Spleen (tissue), 7 donors: ENCODE results near the gene ZNF618.

Experiments used
- POLR2AphosphoS5 ChIP-seq, 3 donors: sonication (generic); formaldehyde crosslinking; IDR thresholded peaks; one replicate each; pipeline ENCODE4 v1.5.1; 2017; ENCODE audit warnings: antibody characterized with exemption in 3 of 3
- TF ChIP-seq, protein P1 (sequence below), 11 experiments: fragments of 200-600 bp in 7 of 11; fragments of 450-650 bp in 4 of 11; sonication (generic) in 4 of 11; IDR thresholded peaks in 8 of 11; conservative IDR thresholded peaks in 3 of 11; 1 replicate in 7 of 11; 2 replicates in 4 of 11; pipeline versions ENCODE4 v1.4.0 to v1.8.0; 2016 to 2021; ENCODE audit warnings: antibody characterized with exemption in 11 of 11, inconsistent platforms in 4 of 11, mild to moderate bottlenecking in 1 of 11
- donor health status: DM: no; HTN: no; CAD: no; lungs with moderate emphysema.
- donor health status: DM: no; HTN: no; CAD: no.
- donor health status: DM: no; HTN: no; CAD: no.

DNA sequence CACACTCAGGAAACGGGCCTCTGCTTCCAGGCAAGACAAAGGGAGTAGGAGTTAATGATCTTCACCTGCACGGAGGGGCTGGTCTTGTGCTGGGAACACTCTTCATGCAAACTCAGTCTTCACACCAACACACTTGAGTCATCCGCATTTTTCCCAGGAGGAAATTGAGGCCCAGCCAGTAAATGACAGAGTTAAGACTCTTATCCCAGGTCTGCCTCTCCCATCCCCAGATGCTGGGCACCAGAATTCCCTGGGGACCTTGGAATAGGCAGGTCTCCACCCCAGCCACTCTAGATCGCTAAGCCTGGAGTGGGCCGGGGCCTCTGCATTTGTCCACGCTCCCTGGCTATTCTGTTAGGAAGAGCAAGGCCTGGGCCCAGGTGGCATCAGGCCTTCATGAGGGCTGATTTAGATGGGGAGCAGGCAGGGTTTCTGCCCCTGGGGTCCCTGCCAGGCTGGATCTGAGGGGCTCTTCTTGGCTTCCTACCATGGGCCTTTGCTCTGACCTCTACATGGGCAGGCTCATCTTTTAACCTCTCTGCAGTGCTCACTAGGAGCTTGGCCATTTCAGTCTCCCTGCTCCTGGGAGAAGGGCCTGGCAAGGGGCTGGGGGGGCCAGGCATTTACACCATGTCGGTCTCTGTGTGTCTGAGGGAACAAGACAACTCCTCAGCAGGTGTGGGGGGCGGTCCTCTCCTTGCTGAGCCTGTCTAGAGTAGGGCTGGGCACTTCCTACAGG lies 124.7 kb downstream of the ZNF618 start:
- TF ChIP-seq, protein P1, sequence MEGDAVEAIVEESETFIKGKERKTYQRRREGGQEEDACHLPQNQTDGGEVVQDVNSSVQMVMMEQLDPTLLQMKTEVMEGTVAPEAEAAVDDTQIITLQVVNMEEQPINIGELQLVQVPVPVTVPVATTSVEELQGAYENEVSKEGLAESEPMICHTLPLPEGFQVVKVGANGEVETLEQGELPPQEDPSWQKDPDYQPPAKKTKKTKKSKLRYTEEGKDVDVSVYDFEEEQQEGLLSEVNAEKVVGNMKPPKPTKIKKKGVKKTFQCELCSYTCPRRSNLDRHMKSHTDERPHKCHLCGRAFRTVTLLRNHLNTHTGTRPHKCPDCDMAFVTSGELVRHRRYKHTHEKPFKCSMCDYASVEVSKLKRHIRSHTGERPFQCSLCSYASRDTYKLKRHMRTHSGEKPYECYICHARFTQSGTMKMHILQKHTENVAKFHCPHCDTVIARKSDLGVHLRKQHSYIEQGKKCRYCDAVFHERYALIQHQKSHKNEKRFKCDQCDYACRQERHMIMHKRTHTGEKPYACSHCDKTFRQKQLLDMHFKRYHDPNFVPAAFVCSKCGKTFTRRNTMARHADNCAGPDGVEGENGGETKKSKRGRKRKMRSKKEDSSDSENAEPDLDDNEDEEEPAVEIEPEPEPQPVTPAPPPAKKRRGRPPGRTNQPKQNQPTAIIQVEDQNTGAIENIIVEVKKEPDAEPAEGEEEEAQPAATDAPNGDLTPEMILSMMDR (IDR thresholded peaks at IDR 0.05 in 8 of 11, conservative IDR thresholded peaks at IDR 0.05 in 3 of 11) = no peak
- no peak for TF ChIP-seq POLR2AphosphoS5 (IDR thresholded peaks at IDR 0.05)
